Endothelial cell of umbilical vein (primary cell): ENCODE results near the gene CAMKMT. TPM values are rescaled to one million over a fixed set of nuclear protein-coding genes. Genes with fewer than 3 reads are reported as not detected.

Source experiments
- BruUV-seq: library from RNA; stranded (reverse); fragments of 400-500 nt; replicated peaks from 2 replicates; lab custom pipeline; 2021; lab: Mats Ljungman, UMichigan
- CTCF ChIA-PET: fragments of 300-600, 350-600 bp; sonication (Branson Sonifier 250); formaldehyde crosslinking; loops from one replicate; lab custom pipeline; 2021; ENCODE audit warnings: antibody characterized with exemption, inconsistent platforms; lab: Charles Lee
- POLR2A ChIA-PET: fragments of 300-600, 350-600 bp; sonication (Branson Sonifier 250); formaldehyde crosslinking; loops from one replicate; lab custom pipeline; 2021; ENCODE audit warnings: antibody characterized with exemption, inconsistent platforms; lab: Charles Lee
- DNase-seq: peaks from one replicate; pipeline ENCODE4 v3.0.0-alpha.2; 2011; ENCODE audit warnings: low read depth, low spot score
- FAIRE-seq: peaks from 2 replicates; lab custom pipeline; 2011; peaks lifted over from hg19 to GRCh38; lab: Jason Lieb, UNC
- H2AFZ ChIP-seq: 2 replicates; pipeline ENCODE4 v1.6.0; 2012; ENCODE audit warnings: low read depth, low read length, control low read depth, inconsistent platforms
- H3K27ac ChIP-seq: 2 replicates; pipeline ENCODE4 v1.5.1; 2011; ENCODE audit warnings: low read depth, mild to moderate bottlenecking, control low read depth, low read length, moderate library complexity; ENCODE audit not compliant: insufficient read depth
- H3K27me3 ChIP-seq, 2 experiments: 2 replicates each; pipeline versions ENCODE4 v1.6.0 to v1.6.1; 2011; ENCODE audit warnings: low read length in 2 of 2, mixed read lengths in 1 of 2; ENCODE audit not compliant: control insufficient read depth in 2 of 2, insufficient read depth in 2 of 2
- H3K36me3 ChIP-seq, 2 experiments: 2 replicates in 1 of 2; 3 replicates in 1 of 2; pipeline ENCODE4 v1.5.1; 2011; ENCODE audit warnings: low read length in 2 of 2, mild to moderate bottlenecking in 1 of 2, moderate library complexity in 1 of 2; ENCODE audit not compliant: control insufficient read depth in 2 of 2, insufficient read depth in 2 of 2; ENCODE audit errors: extremely low read depth in 1 of 2
- H3K4me1 ChIP-seq: 3 replicates; pipeline ENCODE4 v1.5.1; 2011; ENCODE audit warnings: mild to moderate bottlenecking, low read length; ENCODE audit not compliant: control insufficient read depth, insufficient read depth; ENCODE audit errors: extremely low read depth
- H3K4me2 ChIP-seq: 2 replicates; pipeline ENCODE4 v1.6.1; 2011; ENCODE audit warnings: low read length, control low read depth, mixed read lengths; ENCODE audit not compliant: insufficient read depth
- H3K4me3 ChIP-seq, 3 experiments: fragments of 200-600 bp in 1 of 3; sonication (generic), shearing (Covaris generic) in 1 of 3; replicated peaks in 1 of 3; 2 replicates each; pipeline ENCODE4 v1.5.1; 2011 to 2016; ENCODE audit warnings: control low read depth in 3 of 3, low read length in 3 of 3, mild to moderate bottlenecking in 2 of 3, inconsistent platforms in 1 of 3, low read depth in 1 of 3, moderate library complexity in 1 of 3; ENCODE audit not compliant: insufficient read depth in 1 of 3
- H3K79me2 ChIP-seq: 2 replicates; pipeline ENCODE4 v1.6.0; 2012; ENCODE audit warnings: low read length, inconsistent platforms; ENCODE audit not compliant: control insufficient read depth, insufficient read depth
- H3K9ac ChIP-seq: replicated peaks from 2 replicates; pipeline ENCODE3; 2011; ENCODE audit warnings: low read length, control low read depth; ENCODE audit not compliant: insufficient read depth; ENCODE audit errors: extremely low read depth
- H3K9me1 ChIP-seq: replicated peaks from 3 replicates; pipeline ENCODE4 v1.6.0; 2011; ENCODE audit warnings: mild to moderate bottlenecking, low read length; ENCODE audit not compliant: control insufficient read depth, insufficient read depth; ENCODE audit errors: extremely low read depth
- H3K9me3 ChIP-seq: replicated peaks from 2 replicates; pipeline ENCODE4 v1.5.1; 2012; ENCODE audit warnings: low read length, inconsistent platforms; ENCODE audit not compliant: control insufficient read depth, insufficient read depth
- H4K20me1 ChIP-seq: replicated peaks from 2 replicates; pipeline ENCODE3; 2011; ENCODE audit warnings: mild to moderate bottlenecking, low read length; ENCODE audit not compliant: control insufficient read depth, insufficient read depth; ENCODE audit errors: extremely low read depth
- EZH2 ChIP-seq: IDR thresholded peaks from 2 replicates; pipeline ENCODE4 v1.6.1; 2012; ENCODE audit warnings: borderline replicate concordance, low read depth, mild to moderate bottlenecking, moderate library complexity, low read length, inconsistent platforms; ENCODE audit not compliant: severe bottlenecking
- FOS ChIP-seq: IDR thresholded peaks from 2 replicates; pipeline ENCODE4 v1.6.1; 2011; ENCODE audit warnings: mild to moderate bottlenecking, low read length, moderate library complexity, borderline replicate concordance; ENCODE audit not compliant: insufficient read depth
- GATA2 ChIP-seq: IDR thresholded peaks from 2 replicates; pipeline ENCODE4 v1.7.0; 2011; ENCODE audit warnings: low read depth, mild to moderate bottlenecking, moderate library complexity, mixed read lengths, low read length; ENCODE audit not compliant: insufficient read length, insufficient read depth
- JUN ChIP-seq: IDR thresholded peaks from 2 replicates; pipeline ENCODE4 v1.6.1; 2011; ENCODE audit warnings: borderline replicate concordance, low read depth; ENCODE audit not compliant: insufficient read length, insufficient read depth
- MAX ChIP-seq: IDR thresholded peaks from 2 replicates; pipeline ENCODE4 v1.6.1; 2011; ENCODE audit not compliant: insufficient read depth, insufficient read length
- MYC ChIP-seq: IDR thresholded peaks from one replicate; pipeline ENCODE4 v1.6.1; 2011; ENCODE audit warnings: mild to moderate bottlenecking, low read depth, low read length
- POLR2A ChIP-seq: IDR thresholded peaks from 2 replicates; pipeline ENCODE4 v1.6.1; 2012; ENCODE audit warnings: low read depth, mild to moderate bottlenecking, control low read depth, low read length
- POLR2AphosphoS5 ChIP-seq: IDR thresholded peaks from 2 replicates; pipeline ENCODE4 v1.6.1; 2012; ENCODE audit warnings: low read depth, mild to moderate bottlenecking, control low read depth, low read length, moderate library complexity; ENCODE audit not compliant: insufficient read depth
- dilution Hi-C: fragments of 300-500 bp; cut with MboI; formaldehyde crosslinking; loops from one replicate; pipeline ENCODE4 v1.15.0; 2019; ENCODE audit warnings: low sequenced_read_pairs; ENCODE audit not compliant: extremely low pct_ligation_motif_present
- intact Hi-C: fragments of 100-400 bp; cut with micrococcal nuclease; formaldehyde crosslinking; loops from one replicate; pipeline ENCODE4 v1.10.0; 2022
- polyA plus RNA-seq, 4 experiments: library from polyadenylated mRNA; depleted of rRNA in 3 of 4; stranded (reverse) in 3 of 4; unstranded in 1 of 4; fragments of >200 nt; gene quantifications; 2 replicates each; pipeline versions ENCODE4 v1.2.1 to v1.2.3, GENCODE V29; 2011 to 2012; ENCODE audit warnings: missing spikeins in 1 of 4
- total RNA-seq: library from RNA; stranded (reverse); gene quantifications from 2 replicates; pipeline ENCODE4 v1.2.3, GENCODE V29; 2021
- TF ChIP-seq, protein P1 (sequence below), 2 donors: IDR thresholded peaks; 1 replicate in 1 of 2; 2 replicates in 1 of 2; pipeline ENCODE4 v1.5.1; 2011; ENCODE audit warnings: low read length in 2 of 2, mild to moderate bottlenecking in 2 of 2, moderate library complexity in 2 of 2, control low read depth in 1 of 2, inconsistent platforms in 1 of 2, low read depth in 1 of 2; ENCODE audit not compliant: insufficient read depth in 1 of 2; ENCODE audit errors: extremely low read depth in 1 of 2

CAMKMT gene
- total and polyA plus RNA-seq, 2 donors (not counting 3 experiments of a cell fraction or from before 2014, with no cell fraction given) = 4.1 to 10.7 TPM

DNA sequence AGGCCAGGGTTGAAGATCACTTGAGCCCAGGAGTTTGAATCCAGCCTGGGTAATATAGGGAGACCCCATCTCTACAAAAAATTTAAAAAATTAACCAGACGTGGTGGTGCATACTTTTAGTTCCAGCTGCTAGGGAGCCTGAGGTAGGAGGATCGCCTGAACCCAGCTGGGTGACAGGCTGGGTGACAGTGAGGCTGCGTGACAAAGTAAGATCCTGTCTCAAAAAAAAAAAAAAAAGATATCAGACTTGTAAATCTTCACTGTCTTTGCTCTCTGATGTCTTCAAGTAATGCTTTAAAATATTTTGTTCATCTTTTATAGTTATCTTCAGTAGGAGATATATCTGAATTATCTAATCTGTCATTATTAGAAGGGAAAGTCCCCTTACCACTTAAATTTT lies 10.5 kb downstream of the CAMKMT start:
- BruUV-seq = no TSS peak
- FAIRE-seq (no peak), DNase-seq (no peak)
- no peak overlapping the region for H3K27ac ChIP-seq
- no peak overlapping the region for H3K4me3 ChIP-seq
- H3K27me3 ChIP-seq = no peaks in the 10 kb centered on the region
- H4K20me1 ChIP-seq = no peaks in the 10 kb centered on the region
- H3K36me3 ChIP-seq = no peaks in the 10 kb centered on the region
- TF ChIP-seq POLR2A = no peak
- TF ChIP-seq MYC = no peak
- no peak for TF ChIP-seq GATA2
- TF ChIP-seq EZH2 = no peak
- TF ChIP-seq, protein P1, sequence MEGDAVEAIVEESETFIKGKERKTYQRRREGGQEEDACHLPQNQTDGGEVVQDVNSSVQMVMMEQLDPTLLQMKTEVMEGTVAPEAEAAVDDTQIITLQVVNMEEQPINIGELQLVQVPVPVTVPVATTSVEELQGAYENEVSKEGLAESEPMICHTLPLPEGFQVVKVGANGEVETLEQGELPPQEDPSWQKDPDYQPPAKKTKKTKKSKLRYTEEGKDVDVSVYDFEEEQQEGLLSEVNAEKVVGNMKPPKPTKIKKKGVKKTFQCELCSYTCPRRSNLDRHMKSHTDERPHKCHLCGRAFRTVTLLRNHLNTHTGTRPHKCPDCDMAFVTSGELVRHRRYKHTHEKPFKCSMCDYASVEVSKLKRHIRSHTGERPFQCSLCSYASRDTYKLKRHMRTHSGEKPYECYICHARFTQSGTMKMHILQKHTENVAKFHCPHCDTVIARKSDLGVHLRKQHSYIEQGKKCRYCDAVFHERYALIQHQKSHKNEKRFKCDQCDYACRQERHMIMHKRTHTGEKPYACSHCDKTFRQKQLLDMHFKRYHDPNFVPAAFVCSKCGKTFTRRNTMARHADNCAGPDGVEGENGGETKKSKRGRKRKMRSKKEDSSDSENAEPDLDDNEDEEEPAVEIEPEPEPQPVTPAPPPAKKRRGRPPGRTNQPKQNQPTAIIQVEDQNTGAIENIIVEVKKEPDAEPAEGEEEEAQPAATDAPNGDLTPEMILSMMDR (IDR thresholded peaks at IDR 0.05; ENCODE audit: extremely low read depth in 1 of 2, insufficient read depth in 1 of 2, low read depth in 1 of 2, low read length in 2 of 2) = no peak
- no peak for TF ChIP-seq JUN
- TF ChIP-seq MAX = no peak
- no peak for TF ChIP-seq FOS
- TF ChIP-seq POLR2AphosphoS5 = no peak
- no peaks in the 10 kb centered on the region for H3K79me2 ChIP-seq
- H2AFZ ChIP-seq = no peak overlapping the region
- intact Hi-C loops (no loop called here), dilution Hi-C loops (no loop called here)
- H3K9me3 ChIP-seq = no peaks in the 10 kb centered on the region
- H3K9ac ChIP-seq = no peak overlapping the region
- CTCF ChIA-PET = interaction anchor here (1.3 to 1.4 kb wide), 2 partner anchors 10 to 19 kb away, joined by 3 read pairs; no protein-coding TSS in a partner anchor
- POLR2A ChIA-PET = interaction anchor here (0.5 kb wide), 1 partner anchor 46 kb away, joined by 3 read pairs; no protein-coding TSS in a partner anchor
- no peaks in the 10 kb centered on the region for H3K9me1 ChIP-seq
- no peaks in the 10 kb centered on the region for H3K4me1 ChIP-seq
- no peak overlapping the region for H3K4me2 ChIP-seq
